ENCODE measurements around the gene TNFRSF4. TPM values are rescaled to one million over a fixed set of nuclear protein-coding genes. Genes with fewer than 3 reads are reported as not detected.

Gene TNFRSF4
- total and polyA plus RNA-seq, 9 of the 15 experiments (the other 6 are each of a cell fraction or from before 2014, with no cell fraction given) = 0.07 to 0.44 (median 0.19) TPM; not detected in 5

DNA sequence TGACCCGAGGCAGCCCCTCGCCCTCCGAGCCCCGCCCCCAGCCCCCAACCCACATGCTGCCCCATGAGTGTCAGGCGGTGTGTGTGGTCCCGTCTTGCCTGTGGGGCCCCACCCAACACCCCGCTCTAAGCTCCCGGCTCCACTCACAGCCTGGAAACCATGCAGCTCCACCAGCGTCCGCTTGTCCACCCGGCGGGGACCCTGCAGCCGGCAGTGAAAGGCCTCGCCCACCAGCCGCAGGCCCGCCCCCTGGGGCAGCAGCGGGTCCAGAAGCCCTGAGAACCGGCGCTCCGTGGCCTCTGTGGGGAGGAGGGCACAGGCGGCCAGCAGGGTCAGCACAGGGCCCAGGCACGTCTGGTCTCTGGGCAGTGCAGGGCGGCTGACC, 29.8 kb upstream of the TNFRSF4 start:
- 57% methylated on average over 7 of the region's 23 CpGs for WGBS (ENCODE audit: insufficient coverage, low coverage, missing lambda C conversion rate)
- H3K9me3 ChIP-seq (replicated peaks; ENCODE audit: control insufficient read depth, insufficient read depth, low read depth, low read length) = no peaks in the 10 kb centered on the region
- no peaks in the 10 kb centered on the region for H3K79me2 ChIP-seq (ENCODE audit: control insufficient read depth, insufficient read depth, low read length)
- H4K20me1 ChIP-seq (replicated peaks; ENCODE audit: control insufficient read depth, insufficient read depth, low read length) = no peaks in the 10 kb centered on the region
- no peaks in the 10 kb centered on the region for H3K9me1 ChIP-seq (ENCODE audit: control insufficient read depth, insufficient read depth, low read length)
- H2AFZ ChIP-seq (ENCODE audit: low read depth, low read length) = no peak overlapping the region
- H3K36me3 ChIP-seq (ENCODE audit: control insufficient read depth, insufficient read depth, low read length) = no peaks in the 10 kb centered on the region
- TF ChIP-seq ZNF347 (CRISPR knock-in tag; IDR thresholded peaks at IDR 0.05; ENCODE audit: low read depth) = no peak
- no peak for TF ChIP-seq FUS (optimal IDR thresholded peaks at IDR 0.05; ENCODE audit: low read depth, low read length)
- no peak for TF ChIP-seq ETV6 (IDR thresholded peaks at IDR 0.05; ENCODE audit: borderline replicate concordance in 1 of 2, low read depth in 2 of 2, low read length in 1 of 2)
- TF ChIP-seq ETV6 (CRISPR knock-in tag; IDR thresholded peaks at IDR 0.05; ENCODE audit: borderline replicate concordance) = no peak
- no peak for TF ChIP-seq TRIM28 (IDR thresholded peaks at IDR 0.05)
- TF ChIP-seq ADNP (tag; IDR thresholded peaks at IDR 0.05) = no peak
- TF ChIP-seq HMGN3 (IDR thresholded peaks at IDR 0.05; ENCODE audit: borderline replicate concordance, extremely low read depth, insufficient read length, low read depth, low read length) = no peak
- TF ChIP-seq NFIC (IDR thresholded peaks at IDR 0.05) = no peak
- peak; percentile 28; the same call in 1 of the 2 replicates for TF ChIP-seq RBFOX2 (IDR thresholded peaks at IDR 0.05; ENCODE audit: low read depth, low read length)
- BruUV-seq (replicated peaks) = no TSS peak
- H3K9ac ChIP-seq (ENCODE audit: insufficient read depth in 1 of 2, low read depth in 2 of 2, low read length in 2 of 2) = no peak overlapping the region; a peak in 1 of 4 replicates
- H3K27ac ChIP-seq (ENCODE audit: extremely low read depth, low read depth, low read length) = no peak overlapping the region
- ChIA-PET POLR2A (interaction anchor here (0.5 to 1.6 kb wide), 4 partner anchors 12 to 280 kb away, joined by 3 to 4 read pairs (median 3); no protein-coding TSS in a partner anchor), CTCF (ENCODE audit: low intra/inter-chr PET ratio) (no interaction called here)
- H3K4me1 ChIP-seq (replicated peaks in 1 of 2; ENCODE audit: control insufficient read depth in 2 of 2, insufficient read depth in 2 of 2, low read length in 2 of 2) = peaks cover 0 to 85% of the 10 kb centered on the region in 2 experiments; a peak in 3 of 5 replicates
- ATAC-seq (peak; percentile 10), DNase-seq (ENCODE audit: extremely low read depth in 1 of 4, low spot score in 3 of 4) (no peak), FAIRE-seq (no peak)
- H3K4me2 ChIP-seq (ENCODE audit: insufficient read depth, low read length) = no peak overlapping the region
- intact Hi-C loops (cut with micrococcal nuclease) = no loop called here
- no peaks in the 10 kb centered on the region for H3K27me3 ChIP-seq (ENCODE audit: control insufficient read depth in 2 of 2, insufficient read depth in 2 of 2, low read length in 2 of 2)
- H3K4me3 ChIP-seq = no peak overlapping the region
- in situ Hi-C loops (cut with MboI) = no loop called here

Data from K562 (cell line).